ENCODE results near the gene ACOX1. TPM values are rescaled to one million over a fixed set of nuclear protein-coding genes. Genes with fewer than 3 reads are reported as not detected.

The ACOX1 gene
- total RNA-seq, 1 donor from 2014 or later, result 148 TPM

DNA sequence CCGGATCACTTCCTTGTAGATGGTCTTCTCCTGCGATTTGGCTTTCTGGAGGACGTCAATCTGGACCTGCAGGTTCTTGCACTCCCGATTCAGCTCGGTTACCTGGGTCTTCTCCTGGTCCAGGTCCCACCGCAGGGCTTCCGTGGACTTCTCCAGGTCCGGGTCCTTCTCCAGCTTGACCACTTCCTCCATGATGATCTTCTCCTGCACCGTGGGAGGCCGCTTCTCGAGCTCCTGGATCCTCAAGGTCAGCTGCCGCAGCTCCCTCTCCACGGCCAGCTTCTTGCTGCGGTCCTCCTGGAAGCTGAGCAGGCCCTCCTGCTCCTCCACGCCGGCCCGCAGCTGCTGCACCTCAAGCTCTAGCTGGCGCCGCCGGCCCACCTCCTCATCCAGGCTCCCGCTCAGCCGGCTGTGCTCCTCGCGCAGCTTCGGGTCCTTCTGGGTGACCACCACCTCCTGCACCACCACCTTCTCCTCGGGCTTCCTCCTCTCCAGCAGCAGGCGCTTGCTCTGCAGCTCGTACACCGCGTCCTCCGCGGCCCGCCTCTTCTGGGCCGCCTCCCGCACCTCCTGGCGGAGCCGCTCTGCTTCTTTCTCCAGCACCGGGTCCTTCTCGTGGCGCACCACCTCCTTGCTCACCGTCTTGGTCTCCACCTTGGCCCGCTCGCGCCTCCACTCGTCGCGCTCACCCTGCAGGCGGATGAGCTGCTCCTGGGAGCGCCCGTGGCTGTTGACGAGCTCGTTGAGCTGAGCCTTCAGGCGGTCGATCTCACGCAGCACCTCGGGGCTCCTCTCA, 29.9 kb upstream of the ACOX1 start:
- DNase-seq (ENCODE audit: low spot score), result no peak

DNA sequence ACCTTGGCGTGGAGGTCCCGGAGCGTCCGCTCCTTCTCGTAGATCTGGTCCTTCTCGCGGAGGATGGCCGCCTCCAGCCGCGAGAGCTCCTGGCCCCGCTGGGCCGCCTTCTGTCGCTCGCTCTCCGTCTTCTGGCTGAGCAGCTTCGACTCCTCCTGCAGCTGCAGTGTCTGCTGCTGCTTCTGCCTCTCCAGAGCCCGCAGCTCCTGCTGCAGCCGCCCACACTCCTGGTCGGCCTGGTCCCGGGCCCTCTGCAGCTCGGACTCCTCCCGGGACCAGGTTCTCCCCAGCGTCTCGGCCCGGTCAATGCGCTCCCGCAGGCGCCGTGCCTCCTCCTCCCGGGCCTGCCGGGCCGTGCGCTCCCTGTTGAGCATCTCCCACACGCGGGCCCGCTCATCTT, 29.2 kb upstream of the ACOX1 start:
- no peak for DNase-seq (ENCODE audit: low spot score)

DNA sequence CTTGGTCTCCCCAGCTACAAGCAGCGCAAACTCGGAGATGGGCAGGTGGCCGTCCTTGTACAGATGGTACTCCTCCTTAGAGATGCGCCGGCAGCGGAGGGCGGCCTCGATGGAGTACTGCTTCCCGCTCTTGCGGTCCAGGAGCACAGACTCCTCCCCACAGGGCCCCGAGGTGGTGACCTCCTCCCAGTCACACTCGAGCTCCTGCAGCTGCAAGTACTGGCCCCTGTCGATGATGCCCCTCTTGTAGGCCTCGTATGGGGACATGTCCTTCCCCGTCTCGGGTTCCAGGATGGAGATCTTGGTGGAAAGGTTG, 28.8 kb upstream of the ACOX1 start:
- no peak for DNase-seq (ENCODE audit: low spot score)

DNA sequence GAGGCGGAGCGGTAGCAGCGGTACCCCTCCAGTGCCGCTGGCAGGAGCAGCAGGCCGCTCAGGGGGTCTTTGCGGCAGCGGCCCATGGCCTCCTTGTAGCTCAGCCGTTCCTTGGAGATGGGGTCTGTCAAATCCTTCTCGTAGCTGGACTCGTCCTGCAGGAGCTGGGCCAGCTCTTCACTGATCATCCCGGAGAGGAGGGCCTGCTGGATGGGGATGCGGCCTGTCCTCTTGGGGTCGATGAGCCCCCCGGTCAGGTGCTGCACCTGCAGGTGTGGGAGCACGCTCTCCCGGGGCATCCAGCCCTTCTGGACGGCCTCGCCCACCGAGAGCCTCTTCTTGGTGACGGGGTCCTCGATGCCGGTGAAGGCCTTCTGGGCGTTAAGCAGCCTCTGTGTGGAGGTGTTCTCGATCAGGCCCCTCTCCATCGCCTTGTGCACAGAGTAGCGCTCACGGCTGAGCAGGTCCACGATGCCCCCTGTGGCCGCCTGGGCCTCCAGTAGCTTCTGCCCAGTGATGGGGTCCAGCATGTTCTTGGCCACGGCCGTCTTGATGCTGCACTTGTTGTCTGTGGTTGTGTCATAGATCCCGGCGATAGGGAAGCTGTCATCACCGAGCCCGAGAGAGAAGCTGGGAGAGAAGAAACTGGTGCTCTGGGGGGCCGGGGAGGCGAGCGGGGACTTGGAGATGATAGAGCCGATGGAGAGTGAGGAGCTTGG, 28.3 kb upstream of the ACOX1 start:
- no peak for DNase-seq (ENCODE audit: low spot score)

DNA sequence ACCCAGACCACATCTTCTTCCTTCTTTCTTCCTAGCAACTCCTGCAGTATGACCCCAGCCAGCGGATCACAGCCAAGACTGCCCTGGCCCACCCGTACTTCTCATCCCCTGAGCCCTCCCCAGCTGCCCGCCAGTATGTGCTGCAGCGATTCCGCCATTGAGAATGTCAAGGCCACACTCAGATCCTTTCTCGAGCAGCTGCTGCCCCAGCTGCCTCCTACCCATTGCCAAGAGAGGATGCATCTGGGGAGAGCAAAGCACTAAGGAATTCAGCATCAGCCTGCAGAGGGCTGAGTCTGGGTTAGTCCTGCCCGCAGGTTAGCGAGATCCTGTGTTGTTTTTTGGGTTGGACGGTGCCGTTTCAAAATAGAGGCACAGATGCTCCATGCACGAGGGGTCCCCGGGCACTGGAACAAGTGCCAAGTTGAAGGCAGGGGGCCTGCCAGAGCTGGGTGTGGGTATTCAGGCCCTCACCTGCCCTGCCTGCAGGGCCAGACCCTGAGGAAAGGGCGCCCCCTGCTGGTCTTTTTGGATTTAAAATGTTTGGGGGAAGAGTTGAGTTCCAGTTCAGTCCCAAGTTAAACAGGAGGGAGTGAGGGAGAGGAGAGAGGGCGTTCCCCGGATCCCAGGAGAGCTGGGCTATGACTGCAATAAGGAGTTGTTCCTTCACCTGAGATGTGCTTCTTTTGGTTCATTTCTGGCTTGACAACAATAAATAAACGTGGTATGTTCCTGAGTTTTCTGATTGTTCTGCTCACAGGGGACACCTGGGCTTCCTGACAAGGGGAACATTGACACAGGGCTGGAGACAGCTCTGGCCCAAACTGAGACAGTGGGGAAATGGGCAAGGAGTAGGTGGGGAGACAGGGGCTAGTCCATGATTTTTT, 26.5 kb upstream of the ACOX1 start:
- DNase-seq (ENCODE audit: low spot score), result no peak

DNA sequence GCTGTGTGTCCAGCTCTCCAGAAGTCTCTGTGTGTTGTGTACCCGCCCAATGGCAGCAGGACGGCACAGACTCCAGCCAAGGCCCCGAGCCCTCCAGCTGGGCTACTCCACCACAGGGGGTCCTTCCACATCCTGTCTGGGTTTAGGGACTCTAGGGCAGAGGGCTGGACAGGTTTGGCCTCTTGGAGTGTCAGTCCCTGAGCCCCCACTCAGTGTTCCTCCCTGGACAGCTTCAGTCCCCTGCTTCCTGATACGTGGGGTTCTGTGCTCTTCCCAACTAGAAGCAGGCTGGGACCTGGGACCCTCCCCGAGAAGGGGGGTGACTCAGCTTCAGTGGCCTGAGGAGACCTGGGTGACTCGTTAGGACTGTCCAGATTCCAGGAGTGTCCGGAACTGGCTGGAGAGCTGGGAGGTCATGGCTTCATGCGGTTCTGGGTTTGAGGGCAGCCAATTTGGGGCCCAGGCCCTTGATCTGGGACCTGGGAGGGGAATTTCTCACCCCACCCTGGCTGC, 25.8 kb upstream of the ACOX1 start:
- DNase-seq (ENCODE audit: low spot score), result no peak

DNA sequence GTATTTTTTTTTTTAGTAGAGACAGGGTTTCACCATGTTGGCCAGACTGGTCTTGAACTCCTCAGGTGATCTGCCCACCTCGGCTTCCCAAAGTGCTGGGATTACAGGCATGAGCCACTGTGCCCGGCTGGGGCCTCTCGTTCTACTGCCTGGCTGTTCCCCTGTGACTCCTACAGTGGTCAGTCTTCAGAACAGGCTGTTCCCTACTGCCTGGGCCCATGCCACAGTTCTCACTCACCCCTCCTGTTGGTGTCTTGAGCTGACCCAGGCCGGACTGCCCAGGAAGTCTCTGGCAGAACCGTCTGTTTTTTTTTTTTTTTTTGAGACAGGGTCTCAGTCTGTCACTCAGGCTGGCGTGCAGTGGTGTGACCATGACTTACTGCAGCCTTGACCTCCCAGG, 24.9 kb upstream of the ACOX1 start:
- no peak for DNase-seq (ENCODE audit: low spot score)

DNA sequence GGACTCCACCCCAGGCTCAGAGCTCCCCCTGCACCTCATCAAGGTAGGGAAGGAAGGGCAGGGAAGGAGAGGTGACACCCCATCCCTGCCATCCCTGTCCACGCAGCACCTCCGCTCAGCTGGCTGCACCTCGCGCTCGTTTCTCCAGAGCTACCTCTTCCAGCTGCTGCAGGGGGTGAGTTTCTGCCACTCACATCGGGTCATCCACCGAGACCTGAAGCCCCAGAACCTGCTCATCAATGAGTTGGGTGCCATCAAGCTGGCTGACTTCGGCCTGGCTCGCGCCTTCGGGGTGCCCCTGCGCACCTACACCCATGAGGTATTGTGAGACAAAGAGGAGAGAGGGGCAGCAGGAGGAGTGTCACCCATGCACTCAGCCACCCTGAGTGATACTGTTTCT, 23.1 kb upstream of the ACOX1 start:
- DNase-seq (ENCODE audit: low spot score), result no peak

DNA sequence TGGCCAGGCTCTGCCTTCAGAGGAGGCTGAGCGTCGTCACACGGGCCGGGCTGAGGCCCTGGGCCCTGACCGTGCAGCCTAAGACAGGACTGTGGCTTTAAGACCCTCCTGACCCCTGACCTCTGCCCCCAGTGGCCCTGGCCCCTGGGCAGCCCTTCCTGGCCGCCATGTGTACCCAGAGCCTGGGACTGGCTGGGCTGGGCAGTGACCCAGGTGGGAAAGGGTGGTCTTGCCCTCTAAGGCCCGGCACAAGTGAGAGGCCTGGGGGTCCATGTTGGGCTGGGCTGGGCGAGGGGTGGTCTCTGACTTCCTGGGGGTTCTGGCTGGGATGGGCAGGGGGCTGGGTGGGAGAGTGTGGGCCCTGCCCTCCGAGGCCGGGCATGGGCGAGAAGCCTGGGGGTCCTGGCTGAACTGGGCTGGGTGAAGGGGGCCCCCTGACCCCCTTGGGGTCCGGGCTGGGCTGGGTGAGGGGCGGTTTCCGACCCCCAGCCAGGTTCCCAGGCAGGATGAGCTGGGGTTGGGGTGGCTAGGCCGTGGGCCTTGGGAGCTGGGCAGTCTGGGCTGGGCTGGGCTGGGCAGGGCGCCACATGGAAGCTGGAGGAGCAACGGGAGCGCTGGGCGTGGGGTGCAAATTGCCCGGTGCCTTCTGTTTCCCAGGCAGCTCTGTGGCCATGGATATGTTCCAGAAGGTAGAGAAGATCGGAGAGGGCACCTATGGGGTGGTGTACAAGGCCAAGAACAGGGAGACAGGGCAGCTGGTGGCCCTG, 22.0 kb upstream of the ACOX1 start, which contains the start of gene CDK3:
Gene CDK3, plus strand, starts transcription at position 101 of the 767 bp plus-strand sequence. Its CDS starts 571 bp downstream, at position 672.
- DNase-seq (ENCODE audit: low spot score), result no peak

DNA sequence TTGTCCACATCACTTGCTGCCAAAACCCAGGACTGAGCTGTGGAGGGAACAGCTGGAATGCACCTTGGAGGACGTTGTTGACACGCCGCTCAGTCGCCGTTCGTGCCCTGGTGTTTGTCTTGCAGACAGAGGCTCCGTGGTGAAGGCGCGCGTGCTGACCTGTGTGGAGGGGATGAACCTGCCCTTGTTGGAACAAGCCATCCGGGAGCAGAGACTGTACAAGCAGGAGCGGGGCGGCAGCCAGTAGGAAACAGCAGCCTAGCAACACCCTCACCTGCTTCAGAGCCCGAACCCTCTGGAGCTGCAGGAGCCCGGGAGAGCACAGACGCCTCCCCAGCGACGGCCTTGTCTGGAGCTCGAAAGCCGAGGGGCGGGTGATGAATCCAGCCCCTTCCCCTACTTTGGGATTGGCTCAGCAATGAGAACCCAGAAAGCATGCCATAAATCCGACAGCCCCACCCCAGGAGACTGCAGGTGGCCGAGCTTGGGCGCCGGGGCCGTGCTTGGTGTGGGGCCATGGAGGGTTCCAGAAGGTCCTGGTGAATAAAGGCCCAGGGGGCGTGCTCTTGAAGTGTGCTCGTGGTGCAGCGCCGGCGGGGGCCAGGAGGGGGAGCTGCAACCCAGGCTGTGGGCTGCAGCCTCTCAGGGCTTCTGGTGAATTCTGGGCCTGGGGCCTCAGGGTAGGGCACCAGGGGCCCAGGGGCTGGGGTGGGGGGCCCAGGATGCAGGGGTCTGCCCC, 21.2 kb upstream of the ACOX1 start:
- no peak for DNase-seq (ENCODE audit: low spot score)

DNA sequence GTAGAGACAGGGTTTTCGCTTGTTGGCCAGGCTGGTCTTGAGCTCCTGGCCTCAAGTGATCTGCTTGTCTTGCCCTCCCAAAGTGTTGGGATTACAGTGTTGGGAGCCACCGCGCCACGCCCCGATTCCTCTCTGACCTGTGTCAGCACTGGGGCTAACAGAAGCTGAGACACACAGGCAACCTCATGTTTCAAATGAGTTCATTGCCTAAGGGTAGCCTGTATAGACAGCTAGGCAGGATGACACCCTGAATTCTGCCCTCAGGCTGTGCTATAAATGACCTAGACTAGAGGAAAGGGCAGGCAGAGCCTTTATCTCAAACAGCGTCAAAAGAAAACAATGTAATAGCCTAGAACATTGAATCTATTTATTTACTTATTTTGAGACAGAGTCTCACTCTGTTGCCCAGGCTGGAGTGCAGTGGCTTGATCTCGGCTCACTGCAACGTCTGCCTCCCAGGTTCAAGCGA, 19.4 kb upstream of the ACOX1 start:
- no peak for DNase-seq (ENCODE audit: low spot score)

DNA sequence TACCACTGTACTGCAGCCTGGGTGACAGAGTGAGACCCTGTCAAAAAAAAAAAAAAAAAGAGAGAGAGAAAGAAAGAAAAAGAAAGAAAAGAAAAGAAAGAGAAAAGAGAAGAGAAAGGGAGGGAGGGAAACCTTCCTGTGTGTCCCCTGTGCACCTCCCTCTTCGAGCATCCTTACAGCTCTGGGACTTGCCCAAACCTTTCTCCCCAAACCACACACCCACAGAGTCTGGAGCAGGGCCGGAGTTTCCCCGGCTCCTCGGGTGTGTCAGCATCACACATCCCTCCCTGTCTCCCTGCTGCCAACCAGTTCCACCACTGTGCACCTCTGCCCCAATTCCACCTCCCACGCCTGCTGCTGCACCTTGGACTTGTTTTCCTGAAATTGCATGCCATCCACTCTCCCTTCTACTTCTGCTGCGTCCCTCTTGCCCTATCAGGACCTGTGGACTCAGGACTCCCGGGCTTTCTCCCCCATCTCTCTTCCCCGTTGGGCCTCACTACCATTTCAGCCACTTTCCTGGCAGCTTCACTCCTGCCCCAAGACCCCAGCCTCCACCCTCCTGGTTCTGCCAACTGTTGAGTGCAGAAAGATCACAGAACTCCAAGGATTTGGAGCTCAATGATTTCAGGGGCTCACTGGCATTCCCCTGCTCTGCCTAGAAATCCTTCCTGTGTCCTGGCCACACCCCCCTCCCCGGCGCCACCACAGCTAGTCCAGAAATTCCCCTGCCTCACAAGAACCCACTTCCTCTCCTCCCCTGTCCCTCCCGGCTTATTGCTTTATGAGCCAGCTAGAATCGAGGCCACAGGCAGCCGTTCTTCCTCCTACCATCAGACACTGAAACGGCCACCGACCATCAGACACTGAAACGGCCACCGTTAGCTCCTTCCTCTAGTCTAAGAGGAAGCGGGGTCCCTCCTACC, 18.0 kb upstream of the ACOX1 start:
- no peak for DNase-seq (ENCODE audit: low spot score)

DNA sequence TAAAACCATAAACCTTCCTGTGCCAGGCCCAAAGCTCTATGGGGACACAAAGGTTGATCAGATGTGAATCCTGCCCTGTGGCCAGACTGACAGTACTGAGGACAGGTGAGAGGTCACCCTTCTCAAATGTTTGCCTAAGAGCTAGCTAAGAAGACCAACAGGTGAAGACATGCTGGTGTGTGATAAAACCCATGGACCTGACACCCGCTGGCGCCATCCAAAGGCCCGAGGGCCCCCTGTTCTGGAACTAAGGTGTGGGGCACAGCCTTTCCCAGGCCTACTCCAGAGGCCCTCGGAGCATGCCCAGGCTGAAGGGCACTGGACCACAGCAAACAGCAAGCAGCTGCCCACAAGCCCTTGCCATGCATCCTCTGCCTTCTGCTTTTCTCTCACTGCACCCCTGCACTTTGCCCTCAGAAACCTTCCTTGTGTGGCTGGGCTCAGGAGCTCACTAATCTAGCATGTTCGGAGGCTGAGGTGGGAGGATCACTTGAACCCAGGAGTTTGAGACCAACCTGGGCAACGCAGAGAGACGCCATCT, 16.5 kb upstream of the ACOX1 start:
- no peak for DNase-seq (ENCODE audit: low spot score)

DNA sequence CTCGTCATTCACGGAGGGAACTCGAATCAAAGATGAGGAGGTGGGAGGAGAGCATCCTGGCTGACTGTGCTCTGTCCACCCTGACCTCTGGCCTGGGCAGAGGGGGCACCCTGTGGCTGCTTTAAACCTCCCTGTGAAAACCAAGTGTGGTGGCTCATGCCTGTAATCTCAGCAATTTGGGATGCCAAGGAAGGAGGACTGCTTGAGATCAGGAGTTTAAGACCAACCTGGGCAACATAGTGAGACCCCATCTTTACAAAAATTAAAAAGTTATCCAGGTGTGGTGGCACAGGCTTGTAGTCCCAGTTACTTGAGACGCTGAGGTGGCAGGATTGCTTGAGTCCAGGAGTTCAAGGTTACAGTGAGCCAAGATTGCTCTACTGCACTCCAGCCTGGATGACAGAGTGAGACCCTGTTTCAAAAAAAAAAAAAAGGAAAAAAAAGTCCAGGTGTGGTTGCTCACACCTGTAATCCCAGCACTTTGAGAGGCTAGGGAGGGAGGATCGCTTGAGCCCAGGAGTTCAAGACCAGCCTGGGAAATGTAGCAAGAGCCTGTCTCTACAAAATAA, 15.9 kb upstream of the ACOX1 start:
- no peak for DNase-seq (ENCODE audit: low spot score)

DNA sequence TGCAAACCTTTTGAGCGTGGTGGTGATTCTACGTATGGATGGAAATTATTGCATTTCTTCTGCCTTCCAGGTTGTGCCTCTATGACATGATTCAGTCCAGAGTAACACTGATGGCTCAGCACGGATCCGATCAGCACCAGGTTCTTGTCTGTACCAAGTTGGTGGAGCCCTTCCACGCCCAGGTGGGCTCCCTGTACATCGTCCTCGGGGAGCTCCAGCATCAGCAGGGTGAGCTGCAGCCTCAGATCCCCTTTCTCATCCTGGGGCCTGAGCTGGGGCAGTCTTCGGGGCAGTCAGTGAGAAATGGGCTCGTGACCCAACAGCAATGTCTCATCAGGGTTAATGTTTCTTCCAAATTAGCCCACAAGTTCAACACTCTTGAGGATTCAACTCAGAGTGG, 12.4 kb upstream of the ACOX1 start:
- no peak for DNase-seq (ENCODE audit: low spot score)

DNA sequence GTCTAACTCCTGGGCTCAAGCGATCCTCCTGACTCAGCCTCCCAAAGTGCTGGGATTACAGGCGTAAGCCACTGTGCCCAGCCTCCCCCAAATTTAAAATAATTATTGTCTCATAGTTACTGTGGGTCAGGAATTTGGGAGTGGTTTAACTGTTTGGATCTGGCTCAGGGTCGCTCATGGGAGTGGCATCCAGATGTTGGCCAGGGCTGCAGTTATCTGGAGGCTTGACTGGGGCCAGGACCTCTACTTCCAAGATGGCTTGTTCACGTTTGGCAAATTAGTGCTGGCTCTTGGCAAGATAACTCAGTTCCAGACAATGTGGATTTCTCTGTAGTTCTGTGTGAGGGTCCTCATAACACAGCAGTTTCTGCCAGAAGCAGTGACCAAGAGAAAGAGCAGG, 8.1 kb upstream of the ACOX1 start:
- no peak for DNase-seq (ENCODE audit: low spot score)

DNA sequence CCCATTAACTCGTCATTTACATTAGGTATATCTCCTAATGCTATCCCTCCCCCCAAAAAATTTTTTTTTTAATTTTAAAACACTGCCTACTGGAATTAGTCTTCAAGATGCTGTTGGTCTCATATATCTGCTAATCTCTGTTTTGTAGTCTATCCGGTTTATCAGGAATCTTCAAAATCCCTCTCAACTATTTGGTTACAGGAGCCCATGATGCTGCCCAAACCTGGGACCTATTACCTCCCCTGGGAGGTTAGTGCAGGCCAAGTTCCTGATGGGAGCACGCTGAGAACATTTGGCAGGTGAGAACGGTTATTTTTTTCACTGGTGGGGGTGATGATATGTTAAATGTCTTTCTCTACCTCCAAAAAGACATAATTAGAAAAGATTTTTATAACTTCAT, 7.0 kb upstream of the ACOX1 start:
- no peak for DNase-seq (ENCODE audit: low spot score)

DNA sequence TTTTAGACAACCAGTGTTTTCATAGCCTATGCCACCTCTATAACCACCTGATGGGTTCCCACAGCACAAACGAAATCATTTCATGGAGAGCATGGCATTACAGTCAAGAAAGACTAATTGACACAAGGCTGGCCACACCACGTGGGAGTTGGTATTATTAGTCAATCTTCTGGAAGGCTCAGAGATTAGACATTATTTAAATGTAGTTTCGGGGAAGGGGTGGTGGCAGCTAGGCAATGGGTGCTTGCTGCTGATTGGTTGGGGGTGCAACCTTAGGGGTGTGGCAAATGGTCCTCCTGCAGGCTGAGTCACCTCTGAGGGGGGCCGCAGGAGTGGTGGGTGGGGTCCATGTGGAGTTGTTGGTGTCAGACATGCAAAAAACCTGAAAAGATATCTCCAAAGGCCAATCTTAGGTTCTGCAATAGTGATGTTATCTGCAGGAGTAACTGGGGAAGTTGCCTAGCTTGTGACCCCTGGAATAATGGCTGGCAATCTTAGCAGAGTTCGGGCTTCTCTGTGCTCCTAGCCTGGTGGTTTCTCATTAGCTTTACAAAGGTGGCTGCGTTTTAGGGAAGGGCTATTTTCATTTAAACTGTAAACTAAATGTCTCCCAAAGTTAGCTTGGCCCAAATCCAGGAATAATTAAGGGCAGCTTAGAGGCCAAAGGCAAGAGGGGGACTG, 4.7 kb upstream of the ACOX1 start:
- DNase-seq (ENCODE audit: low spot score), result peak; percentile 51

All from mesenteric fat pad (tissue), 1 donor.